GM19239 (cell line): Measurements from ENCODE around the gene SLC25A19.
"Not testable (repeated sequence)": the region's sequence is repeated elsewhere in the genome, so short reads cannot be mapped to it uniquely, and the experiment has no call there.

Experiments used
- DNase-seq: peaks from one replicate; pipeline ENCODE4 v3.0.0; 2011; ENCODE audit warnings: low spot score; ENCODE audit not compliant: insufficient read length
- FAIRE-seq: peaks from 2 replicates; lab custom pipeline; 2011; peaks lifted over from hg19 to GRCh38; lab: Jason Lieb, UNC

The SLC25A19 gene

GRCh38 chr17:75270218-75270965 is 18.8 kb downstream of the SLC25A19 start:
- peak; percentile 78 for FAIRE-seq

GRCh38 chr17:75269844-75270217 is 19.4 kb downstream of the SLC25A19 start:
- DNase-seq (no peak), FAIRE-seq (no peak)

More at GRCh38 chr17:75270218-75270965, 18.8 kb downstream of the SLC25A19 start:
- peak; percentile 65 for DNase-seq

- no peak for DNase-seq
- no peak for FAIRE-seq
These were observed 21.6 kb downstream of the SLC25A19 start for GRCh38 chr17:75267411-75268232.

- no peak for FAIRE-seq
- no peak for DNase-seq
These were observed 22.2 kb downstream of the SLC25A19 start for GRCh38 chr17:75267153-75267410.

- DNase-seq: no peak
- FAIRE-seq: no peak
These were observed 22.7 kb downstream of the SLC25A19 start for GRCh38 chr17:75266316-75267152.

GRCh38 chr17:75265614-75266315 is 23.5 kb downstream of the SLC25A19 start:
- no peak for DNase-seq
- FAIRE-seq: no peak

GRCh38 chr17:75263055-75263454 is 26.2 kb downstream of the SLC25A19 start:
- FAIRE-seq (no peak), DNase-seq (no peak)

- no peak for FAIRE-seq
- DNase-seq: no peak
These were observed 27.1 kb downstream of the SLC25A19 start for GRCh38 chr17:75262112-75262606.

GRCh38 chr17:75261336-75262111 is 27.7 kb downstream of the SLC25A19 start, which contains the start of the genes GGA3 and MRPS7:
Gene GGA3, minus strand, starts transcription at chr17:75261606. Its CDS starts 19 bp downstream, at chr17:75261587.
Gene MRPS7, plus strand, starts transcription at chr17:75261879. Its CDS starts 22 bp downstream, at chr17:75261901.
- DNase-seq (peak; percentile 87), FAIRE-seq (peak; percentile 97)

- DNase-seq (no peak), FAIRE-seq (no peak)
These were observed 28.4 kb downstream of the SLC25A19 start for GRCh38 chr17:75260641-75261335.

- not testable (repeated sequence) for DNase-seq, FAIRE-seq
These were observed 32.0 kb downstream of the SLC25A19 start for GRCh38 chr17:75257228-75257627.

GRCh38 chr17:75255954-75256698 is 33.1 kb downstream of the SLC25A19 start:
- not testable (repeated sequence) for DNase-seq, FAIRE-seq

- no peak for FAIRE-seq
These were observed 37.0 kb downstream of the SLC25A19 start for GRCh38 chr17:75252039-75252816.

GRCh38 chr17:75250009-75250471 is 39.2 kb downstream of the SLC25A19 start:
- DNase-seq (peak; percentile 73), FAIRE-seq (peak; percentile 97)

More at GRCh38 chr17:75252039-75252816, 37.0 kb downstream of the SLC25A19 start:
- DNase-seq: no peak

- DNase-seq: no peak
- FAIRE-seq: no peak
These were observed 39.7 kb downstream of the SLC25A19 start for GRCh38 chr17:75249564-75249963.

- DNase-seq (no peak), FAIRE-seq (no peak)
These were observed 42.8 kb downstream of the SLC25A19 start for GRCh38 chr17:75246404-75246803.

GRCh38 chr17:75245011-75245410 is 44.2 kb downstream of the SLC25A19 start:
- DNase-seq (no peak), FAIRE-seq (peak; percentile 55)
